ENCODE measurements around the gene GFER. TPM values are rescaled to one million over a fixed set of nuclear protein-coding genes. Genes with fewer than 3 reads are reported as not detected.

GFER gene
- polyA plus RNA-seq, 1 of the 3 experiments (the other 2 are of a cell fraction) = 20.4 TPM

- CTCF ChIA-PET = interaction anchor here (3.3 kb wide), 1 partner anchor 25 kb away, joined by 19 read pairs; no protein-coding TSS in a partner anchor
- 98% methylated on average over 29 of the region's 70 CpGs for WGBS (ENCODE audit: low lambda C conversion rate)
- DNase-seq = no peak
- H3K27me3 ChIP-seq (ENCODE audit: insufficient read depth) = no peaks in the 10 kb centered on the region
- no peaks in the 10 kb centered on the region for H3K9me3 ChIP-seq
- no peaks in the 10 kb centered on the region for H3K9me2 ChIP-seq
- H3K4me2 ChIP-seq = no peak overlapping the region
- no peak overlapping the region for H3K27ac ChIP-seq (ENCODE audit: low read depth in 2 of 2, low read length in 1 of 2)
- H3F3A ChIP-seq (replicated peaks; ENCODE audit: insufficient read depth) = peaks cover 15% of the 10 kb centered on the region
- H2AFZ ChIP-seq (ENCODE audit: low read depth) = no peak overlapping the region
- no peak overlapping the region for H3K4me3 ChIP-seq (ENCODE audit: low read depth in 2 of 2, low read length in 1 of 2)
- POLR2A ChIA-PET = no interaction called here
- TF ChIP-seq PBX3 (IDR thresholded peaks at IDR 0.05) (no peak), ZBTB33 (IDR thresholded peaks at IDR 0.05; ENCODE audit: borderline replicate concordance, low read depth) (no peak)
- H3K4me1 ChIP-seq (ENCODE audit: control insufficient read depth in 1 of 2, insufficient read depth in 2 of 2, low read depth in 1 of 2, low read length in 1 of 2) = peaks cover 0 to 8% of the 10 kb centered on the region in 2 experiments; a peak in 1 of 4 replicates
- peaks cover 7 to 44% of the 10 kb centered on the region in 2 experiments for H3K36me3 ChIP-seq (replicated peaks in 1 of 2; ENCODE audit: control insufficient read depth in 1 of 2, insufficient read depth in 2 of 2, low read length in 1 of 2)
- H3K9ac ChIP-seq = no peak overlapping the region
- peaks cover under 1% of the 10 kb centered on the region; the same call in 1 of the 2 replicates for H3K79me2 ChIP-seq (ENCODE audit: insufficient read depth)
- H4K20me1 ChIP-seq (ENCODE audit: insufficient read depth) = no peaks in the 10 kb centered on the region
These were observed 4.5 kb upstream of the GFER start for GRCh38 chr16:1979271-1980029.

DNA sequence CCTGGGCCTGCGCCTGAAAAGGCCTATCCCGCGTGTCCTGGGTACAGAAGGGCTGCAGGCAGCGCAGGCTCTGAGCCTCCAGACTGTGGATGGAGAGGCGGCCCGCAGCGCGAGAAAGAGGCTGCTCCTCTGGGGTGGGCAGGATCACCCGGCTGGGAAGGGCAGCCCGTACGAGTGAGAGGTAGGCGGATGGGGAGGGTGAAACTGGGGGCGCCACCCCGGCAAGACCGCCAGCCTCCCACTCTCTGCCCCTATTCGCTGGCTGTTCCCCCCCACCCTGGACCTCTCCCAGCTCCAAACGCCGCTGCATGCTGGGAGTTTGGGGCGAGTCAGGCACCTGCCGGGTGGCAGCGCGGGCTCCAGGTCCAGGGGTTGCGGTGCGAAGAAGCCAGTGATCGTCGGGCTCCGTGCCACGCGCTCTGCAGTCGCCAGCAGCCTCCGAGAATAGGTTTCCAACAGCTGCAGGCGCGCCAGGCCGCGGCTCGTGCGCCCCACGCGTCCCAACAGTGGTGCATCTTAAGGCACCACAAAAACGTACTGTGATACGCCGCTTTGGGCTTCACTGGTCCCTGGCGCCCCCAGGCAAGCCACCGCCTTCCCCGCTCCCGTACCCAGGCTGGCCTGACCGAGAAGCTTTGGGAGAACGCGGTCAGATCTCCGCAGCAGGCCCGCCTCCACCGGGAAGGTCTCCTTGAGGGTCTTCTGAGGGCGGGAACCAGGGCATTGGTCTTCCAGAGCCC, 3.8 kb upstream of the GFER start:
- no peak overlapping the region for H3K4me2 ChIP-seq
- H3K9ac ChIP-seq = no peak overlapping the region
- no peaks in the 10 kb centered on the region for H3K27me3 ChIP-seq (ENCODE audit: insufficient read depth)
- peaks cover 6 to 15% of the 10 kb centered on the region in 2 experiments; a peak in 2 of 4 replicates for H3K4me1 ChIP-seq (ENCODE audit: control insufficient read depth in 1 of 2, insufficient read depth in 2 of 2, low read depth in 1 of 2, low read length in 1 of 2)
- H2AFZ ChIP-seq (ENCODE audit: low read depth) = no peak overlapping the region
- peaks cover 7 to 36% of the 10 kb centered on the region in 2 experiments for H3K36me3 ChIP-seq (replicated peaks in 1 of 2; ENCODE audit: control insufficient read depth in 1 of 2, insufficient read depth in 2 of 2, low read length in 1 of 2)
- no peaks in the 10 kb centered on the region for H3K9me3 ChIP-seq
- H3K9me2 ChIP-seq = no peaks in the 10 kb centered on the region
- ChIA-PET CTCF (interaction anchor here (3.3 kb wide), 1 partner anchor 24 kb away, joined by 19 read pairs; no protein-coding TSS in a partner anchor), POLR2A (interaction anchor here (2.2 kb wide), 1 partner anchor 16 kb away, joined by 12 read pairs; the partner anchor contains the start of gene RPS2)
- no peak for DNase-seq
- 80% methylated on average over 40 of the region's 53 CpGs for WGBS (ENCODE audit: low lambda C conversion rate)
- no peak overlapping the region for H3K4me3 ChIP-seq (ENCODE audit: low read depth in 2 of 2, low read length in 1 of 2)
- no peak overlapping the region for H3K27ac ChIP-seq (ENCODE audit: low read depth in 2 of 2, low read length in 1 of 2)
- peaks cover 15% of the 10 kb centered on the region for H3F3A ChIP-seq (replicated peaks; ENCODE audit: insufficient read depth)
- H3K79me2 ChIP-seq (ENCODE audit: insufficient read depth) = peaks cover 8% of the 10 kb centered on the region; the same call in 1 of the 2 replicates
- H4K20me1 ChIP-seq (ENCODE audit: insufficient read depth) = no peaks in the 10 kb centered on the region
- TF ChIP-seq SMC3 (IDR thresholded peaks at IDR 0.05; ENCODE audit: low read depth, low read length) (no peak), NRF1 (IDR thresholded peaks at IDR 0.05; ENCODE audit: low read depth, low read length) (no peak), CTCF (IDR thresholded peaks at IDR 0.05) (no peak), RCOR1 (IDR thresholded peaks at IDR 0.05; ENCODE audit: low read length) (no peak), FOXM1 (IDR thresholded peaks at IDR 0.05; ENCODE audit: low read depth) (no peak), RXRA (IDR thresholded peaks at IDR 0.05; ENCODE audit: borderline replicate concordance, low read depth) (no peak), ELF1 (IDR thresholded peaks at IDR 0.05) (no peak), EZH2phosphoT487 (IDR thresholded peaks at IDR 0.05; ENCODE audit: borderline replicate concordance, low read depth) (no peak), GABPA (IDR thresholded peaks at IDR 0.05; ENCODE audit: low read depth) (no peak), RAD21 (IDR thresholded peaks at IDR 0.05; ENCODE audit: low read length) (no peak), NFIC (IDR thresholded peaks at IDR 0.05; ENCODE audit: borderline replicate concordance) (no peak), TCF12 (IDR thresholded peaks at IDR 0.05) (no peak), SIN3A (IDR thresholded peaks at IDR 0.05; ENCODE audit: borderline replicate concordance, low read depth, low read length) (no peak), MEF2A (IDR thresholded peaks at IDR 0.05; ENCODE audit: borderline replicate concordance, low read depth) (no peak), YY1 (IDR thresholded peaks at IDR 0.05; ENCODE audit: low read depth) (no peak), EP300 (IDR thresholded peaks at IDR 0.05; ENCODE audit: borderline replicate concordance in 1 of 2, low read depth in 1 of 2, low read length in 1 of 2) (no peak)
- TF ChIP-seq, protein P1, sequence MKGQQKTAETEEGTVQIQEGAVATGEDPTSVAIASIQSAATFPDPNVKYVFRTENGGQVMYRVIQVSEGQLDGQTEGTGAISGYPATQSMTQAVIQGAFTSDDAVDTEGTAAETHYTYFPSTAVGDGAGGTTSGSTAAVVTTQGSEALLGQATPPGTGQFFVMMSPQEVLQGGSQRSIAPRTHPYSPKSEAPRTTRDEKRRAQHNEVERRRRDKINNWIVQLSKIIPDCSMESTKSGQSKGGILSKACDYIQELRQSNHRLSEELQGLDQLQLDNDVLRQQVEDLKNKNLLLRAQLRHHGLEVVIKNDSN (IDR thresholded peaks at IDR 0.05; ENCODE audit: borderline replicate concordance, low read depth) = no peak
- TF ChIP-seq, protein P2, sequence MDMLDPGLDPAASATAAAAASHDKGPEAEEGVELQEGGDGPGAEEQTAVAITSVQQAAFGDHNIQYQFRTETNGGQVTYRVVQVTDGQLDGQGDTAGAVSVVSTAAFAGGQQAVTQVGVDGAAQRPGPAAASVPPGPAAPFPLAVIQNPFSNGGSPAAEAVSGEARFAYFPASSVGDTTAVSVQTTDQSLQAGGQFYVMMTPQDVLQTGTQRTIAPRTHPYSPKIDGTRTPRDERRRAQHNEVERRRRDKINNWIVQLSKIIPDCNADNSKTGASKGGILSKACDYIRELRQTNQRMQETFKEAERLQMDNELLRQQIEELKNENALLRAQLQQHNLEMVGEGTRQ (IDR thresholded peaks at IDR 0.05; ENCODE audit: borderline replicate concordance, low read depth, low read length) = no peak
